Measurements from ENCODE around the gene SHROOM3. TPM values are rescaled to one million over a fixed set of nuclear protein-coding genes. Genes with fewer than 3 reads are reported as not detected.

Gene SHROOM3
- total RNA-seq, 2 donors from 2014 or later = 30.6 to 30.9 TPM

- H3K9me3 ChIP-seq = no peaks in the 10 kb centered on the region
- no peaks in the 10 kb centered on the region for H3K4me1 ChIP-seq
- no peaks in the 10 kb centered on the region for H3K27me3 ChIP-seq
- no peak overlapping the region for H3K4me3 ChIP-seq
- DNase-seq (ENCODE audit: low spot score) = no peak
- H3K27ac ChIP-seq = no peak overlapping the region
- no peak for TF ChIP-seq CTCF (IDR thresholded peaks at IDR 0.05)
- H3K36me3 ChIP-seq = no peaks in the 10 kb centered on the region
Measured at GRCh38 chr4:76644831-76645485, 209.9 kb downstream of the SHROOM3 start.

- Histone ChIP-seq H3K27me3 (no peaks in the 10 kb centered on the region), H3K4me3 (no peak overlapping the region), H3K4me1 (no peaks in the 10 kb centered on the region), H3K9me3 (no peaks in the 10 kb centered on the region), H3K27ac (no peak overlapping the region), H3K36me3 (no peaks in the 10 kb centered on the region)
- no peak for DNase-seq (ENCODE audit: low spot score)
- no peak for TF ChIP-seq CTCF (IDR thresholded peaks at IDR 0.05)
Measured at GRCh38 chr4:76649086-76649485, 214.1 kb downstream of the SHROOM3 start.

- TF ChIP-seq CTCF (IDR thresholded peaks at IDR 0.05) = no peak
- no peaks in the 10 kb centered on the region for H3K9me3 ChIP-seq
Measured at GRCh38 chr4:76651616-76652015, 216.6 kb downstream of the SHROOM3 start.

GRCh38 chr4:76652389-76652788, 217.4 kb downstream of the SHROOM3 start:
- Histone ChIP-seq H3K4me1 (peaks cover 0 to 3% of the 10 kb centered on the region in 2 donors), H3K27me3 (no peaks in the 10 kb centered on the region), H3K4me3 (no peak overlapping the region), H3K9me3 (no peaks in the 10 kb centered on the region), H3K27ac (no peak overlapping the region), H3K36me3 (no peaks in the 10 kb centered on the region)
- no peak for DNase-seq (ENCODE audit: low spot score)
- TF ChIP-seq CTCF (IDR thresholded peaks at IDR 0.05) = no peak

More at GRCh38 chr4:76651616-76652015, 216.6 kb downstream of the SHROOM3 start:
- no peak for DNase-seq (ENCODE audit: low spot score)
- Histone ChIP-seq H3K4me1 (no peaks in the 10 kb centered on the region), H3K4me3 (no peak overlapping the region), H3K27ac (no peak overlapping the region), H3K27me3 (no peaks in the 10 kb centered on the region), H3K36me3 (no peaks in the 10 kb centered on the region)

GRCh38 chr4:76654084-76654483, 219.1 kb downstream of the SHROOM3 start:
- no peak for TF ChIP-seq CTCF (IDR thresholded peaks at IDR 0.05)
- DNase-seq (ENCODE audit: low spot score) = no peak
- Histone ChIP-seq H3K4me3 (no peak overlapping the region), H3K27me3 (no peaks in the 10 kb centered on the region), H3K36me3 (no peaks in the 10 kb centered on the region), H3K27ac (no peak overlapping the region), H3K4me1 (peaks cover 0 to 16% of the 10 kb centered on the region in 2 donors), H3K9me3 (no peaks in the 10 kb centered on the region)

- no peak for DNase-seq (ENCODE audit: low spot score)
- Histone ChIP-seq H3K27me3 (no peaks in the 10 kb centered on the region), H3K9me3 (no peaks in the 10 kb centered on the region), H3K4me1 (peaks cover 0 to 16% of the 10 kb centered on the region in 2 donors), H3K4me3 (no peak overlapping the region), H3K27ac (no peak overlapping the region), H3K36me3 (no peaks in the 10 kb centered on the region)
- no peak for TF ChIP-seq CTCF (IDR thresholded peaks at IDR 0.05)
Measured at GRCh38 chr4:76654791-76655190, 219.8 kb downstream of the SHROOM3 start.
